GM21576 (cell line): ENCODE results near the gene AUH.
"Not testable (repeated sequence)": the region's sequence is repeated elsewhere in the genome, so short reads cannot be mapped to it uniquely, and the experiment has no call there.

Experiments used
- ATAC-seq: cut with Tn5 transposase; IDR thresholded peaks from one replicate; pipeline ENCODE4 v1.9.1; 2021; ENCODE audit warnings: mild to moderate bottlenecking, moderate library complexity; ENCODE audit not compliant: unreplicated experiment

Gene AUH

DNA sequence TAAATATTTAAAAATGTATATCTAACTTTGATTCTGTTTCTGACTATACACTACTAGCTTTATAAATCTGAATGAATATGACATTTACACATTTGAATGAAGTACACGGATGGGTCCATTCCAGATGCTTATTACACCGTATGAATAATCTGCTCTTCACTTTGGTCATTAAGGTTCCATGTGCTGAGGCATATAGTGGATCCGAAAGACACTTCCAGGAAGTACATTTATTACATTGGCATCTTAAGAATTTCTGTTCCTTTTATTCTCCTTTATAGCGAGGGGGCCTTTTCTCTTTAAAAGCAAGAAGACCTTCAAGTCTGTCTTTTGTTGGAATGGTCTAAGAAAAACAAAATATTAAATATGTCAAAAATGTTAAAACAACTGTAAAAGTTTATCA is 147.6 kb downstream of the AUH start:
- ATAC-seq = no peak

DNA sequence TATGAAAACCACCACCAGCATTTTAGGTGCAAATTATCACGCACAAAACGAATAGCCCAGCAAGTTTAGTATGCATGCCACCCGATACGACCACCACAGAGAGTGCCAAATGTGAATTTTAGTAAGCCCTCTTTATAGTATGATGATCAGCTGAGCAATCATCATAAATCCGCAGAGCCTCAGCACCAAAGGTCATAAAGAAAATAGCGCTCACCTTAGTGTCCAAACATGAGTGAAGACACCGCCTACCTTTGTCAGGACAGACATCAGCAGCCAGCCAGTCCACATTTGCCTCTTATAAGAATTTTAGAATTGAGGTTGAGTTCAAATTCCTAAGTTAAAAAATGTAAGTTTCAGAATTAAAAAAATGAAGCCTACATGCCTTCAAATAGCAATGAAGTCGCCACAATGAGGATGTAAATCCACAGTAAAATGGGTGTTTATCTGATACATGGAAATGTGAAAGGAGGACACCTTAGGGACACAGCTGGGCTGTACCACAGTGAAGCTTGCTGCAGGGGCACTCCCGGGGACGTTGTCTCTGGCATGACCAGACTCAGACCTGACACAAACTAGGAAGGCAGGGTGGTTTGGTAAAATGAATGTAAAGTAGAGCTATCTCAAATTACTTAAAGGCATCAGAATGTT is 149.0 kb downstream of the AUH start:
- no peak for ATAC-seq

DNA sequence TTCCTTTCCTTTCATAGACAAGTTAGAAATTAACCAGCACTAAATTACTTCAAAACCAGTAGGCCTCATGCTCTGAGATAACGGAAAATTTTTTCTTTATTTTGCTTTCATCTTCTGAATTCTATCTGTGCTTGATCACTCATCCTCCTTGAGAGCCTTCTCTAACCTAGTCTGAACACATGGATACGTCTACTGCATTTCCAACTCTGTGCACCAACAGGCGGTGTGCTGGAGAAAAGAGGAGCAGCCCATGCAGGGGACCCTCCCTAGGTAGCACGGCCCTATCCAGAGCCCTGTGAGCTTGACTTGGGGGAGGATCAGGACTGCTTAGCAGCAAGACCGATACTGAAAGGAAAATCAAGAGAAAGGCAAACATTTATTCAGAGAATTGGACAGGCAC is 149.8 kb downstream of the AUH start:
- no peak for ATAC-seq

- ATAC-seq = no peak
Observed at GRCh38 chr9:91211414-91211813, 150.3 kb downstream of the AUH start.

DNA sequence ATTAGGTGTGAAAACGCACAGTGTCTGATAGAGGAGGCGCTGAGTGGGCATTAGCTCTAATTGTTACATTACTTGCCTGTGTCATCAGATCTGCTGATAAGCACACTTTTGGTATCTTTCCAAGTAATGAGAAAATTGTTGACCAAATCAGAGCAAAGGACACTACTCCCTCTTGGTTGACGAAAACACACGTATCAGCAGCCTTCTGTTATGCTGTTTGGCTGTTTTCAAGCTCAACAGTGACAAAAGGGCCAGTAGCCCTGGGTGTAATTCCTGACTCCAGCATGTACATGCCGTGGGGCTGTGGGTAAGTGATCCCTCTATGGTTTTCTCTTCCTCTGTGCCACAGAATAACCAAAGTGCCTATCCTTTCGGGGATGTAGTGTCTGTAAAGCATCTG is 151.4 kb downstream of the AUH start:
- no peak for ATAC-seq

DNA sequence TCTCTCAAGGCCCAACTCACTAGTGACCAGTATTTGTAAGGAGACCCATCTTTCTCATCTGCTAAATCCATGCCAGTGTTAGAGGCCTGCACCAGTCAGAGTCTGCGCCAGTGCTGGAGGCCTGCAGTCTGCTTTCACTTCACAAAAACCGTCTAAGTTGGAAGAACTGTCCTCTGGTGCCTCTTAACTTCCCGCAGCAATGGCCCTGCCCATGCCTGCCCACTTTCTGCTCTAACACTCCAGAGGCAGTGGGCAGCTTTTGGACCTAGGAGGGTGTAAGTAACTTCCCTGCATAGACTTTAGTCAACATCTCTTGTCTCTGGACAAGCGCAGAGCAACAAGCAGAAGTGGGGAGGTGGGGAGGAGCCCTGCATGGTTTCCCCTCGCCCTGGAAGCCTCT is 152.9 kb downstream of the AUH start:
- no peak for ATAC-seq

- ATAC-seq = no peak
Observed at GRCh38 chr9:91208419-91208745, 153.3 kb downstream of the AUH start.

GRCh38 chr9:91207729-91208418 is 153.8 kb downstream of the AUH start:
- ATAC-seq = peak; percentile 90

- ATAC-seq = no peak
Observed at GRCh38 chr9:91207397-91207728, 154.4 kb downstream of the AUH start.

GRCh38 chr9:91206806-91207205 is 154.9 kb downstream of the AUH start:
- no peak for ATAC-seq

DNA sequence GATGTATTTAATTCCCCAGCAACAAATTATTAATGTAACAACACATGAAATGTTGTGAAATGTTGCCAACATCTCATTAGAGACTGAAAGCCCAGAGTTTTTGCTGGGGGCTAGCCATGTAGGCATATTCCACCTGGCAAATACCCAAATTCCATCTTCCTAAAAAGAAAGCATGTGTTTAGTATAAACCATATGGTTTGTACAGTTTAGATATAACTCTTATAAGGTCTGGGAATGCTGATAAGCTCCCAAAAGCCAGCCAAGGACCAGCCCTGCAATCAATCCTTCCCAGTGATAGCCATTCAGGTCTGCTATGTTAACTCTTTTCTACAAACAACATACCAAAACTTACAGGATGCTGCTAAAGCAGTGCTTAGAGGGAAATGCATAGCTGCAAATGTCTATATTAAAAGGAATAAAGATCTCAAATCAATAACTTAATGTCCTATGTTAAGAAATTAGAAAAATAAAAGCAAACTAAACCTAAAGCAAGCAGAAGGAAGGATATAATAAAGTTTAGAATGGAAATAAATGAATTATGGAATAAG is 158.9 kb downstream of the AUH start:
- ATAC-seq = no peak

DNA sequence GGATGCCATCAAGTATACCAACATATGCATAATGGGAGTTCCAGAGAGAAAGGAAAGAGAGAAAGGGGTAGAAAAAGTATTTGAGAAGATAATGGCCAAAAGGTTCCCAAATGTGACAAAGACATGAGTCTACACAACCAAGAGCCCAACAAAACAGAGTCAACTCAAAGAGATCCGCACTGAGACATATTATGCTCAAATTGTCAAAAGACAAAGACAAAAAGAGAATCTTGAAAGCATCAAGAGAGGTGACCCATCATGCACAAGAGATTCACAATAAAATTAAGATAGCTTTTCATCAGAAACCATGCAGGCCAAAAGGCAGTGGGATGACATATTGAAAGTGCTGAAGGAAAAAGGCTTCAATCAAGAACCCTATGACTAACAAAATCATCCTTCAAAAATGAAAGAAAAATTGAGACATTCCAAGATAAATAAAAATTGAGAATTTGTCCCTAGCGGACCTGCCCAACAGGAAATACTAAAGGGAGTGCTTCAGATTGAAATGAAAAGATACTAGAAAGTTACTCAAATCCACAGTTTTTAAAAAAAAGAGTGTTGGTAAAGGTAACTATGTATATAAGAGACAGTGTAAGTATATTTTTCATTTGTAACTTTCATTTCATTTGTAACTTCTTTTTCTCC is 160.9 kb downstream of the AUH start:
- ATAC-seq = no peak

GRCh38 chr9:91199739-91200497 is 161.8 kb downstream of the AUH start:
- no peak for ATAC-seq

DNA sequence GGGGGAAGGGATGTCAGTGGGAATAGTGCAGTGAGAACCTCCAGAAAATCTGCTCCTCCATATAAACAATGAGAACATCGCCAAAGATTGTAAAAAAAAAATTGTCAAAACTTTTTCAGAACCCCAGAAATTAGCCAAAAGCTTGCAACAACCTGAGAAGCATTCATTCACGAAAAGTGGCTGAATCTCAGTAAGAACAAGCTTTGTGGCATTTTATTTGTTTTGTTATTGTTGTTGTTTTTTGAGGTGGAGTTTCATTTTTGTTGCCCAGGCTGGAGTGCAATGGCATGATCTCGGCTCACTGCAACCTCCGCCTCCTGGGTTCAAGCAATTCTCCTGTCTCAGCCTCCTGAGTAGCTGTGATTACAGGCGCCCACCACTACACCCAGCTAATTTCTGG is 162.8 kb downstream of the AUH start:
- not testable (repeated sequence) for ATAC-seq

- no peak for ATAC-seq
Observed at GRCh38 chr9:91198405-91198804, 163.3 kb downstream of the AUH start.

DNA sequence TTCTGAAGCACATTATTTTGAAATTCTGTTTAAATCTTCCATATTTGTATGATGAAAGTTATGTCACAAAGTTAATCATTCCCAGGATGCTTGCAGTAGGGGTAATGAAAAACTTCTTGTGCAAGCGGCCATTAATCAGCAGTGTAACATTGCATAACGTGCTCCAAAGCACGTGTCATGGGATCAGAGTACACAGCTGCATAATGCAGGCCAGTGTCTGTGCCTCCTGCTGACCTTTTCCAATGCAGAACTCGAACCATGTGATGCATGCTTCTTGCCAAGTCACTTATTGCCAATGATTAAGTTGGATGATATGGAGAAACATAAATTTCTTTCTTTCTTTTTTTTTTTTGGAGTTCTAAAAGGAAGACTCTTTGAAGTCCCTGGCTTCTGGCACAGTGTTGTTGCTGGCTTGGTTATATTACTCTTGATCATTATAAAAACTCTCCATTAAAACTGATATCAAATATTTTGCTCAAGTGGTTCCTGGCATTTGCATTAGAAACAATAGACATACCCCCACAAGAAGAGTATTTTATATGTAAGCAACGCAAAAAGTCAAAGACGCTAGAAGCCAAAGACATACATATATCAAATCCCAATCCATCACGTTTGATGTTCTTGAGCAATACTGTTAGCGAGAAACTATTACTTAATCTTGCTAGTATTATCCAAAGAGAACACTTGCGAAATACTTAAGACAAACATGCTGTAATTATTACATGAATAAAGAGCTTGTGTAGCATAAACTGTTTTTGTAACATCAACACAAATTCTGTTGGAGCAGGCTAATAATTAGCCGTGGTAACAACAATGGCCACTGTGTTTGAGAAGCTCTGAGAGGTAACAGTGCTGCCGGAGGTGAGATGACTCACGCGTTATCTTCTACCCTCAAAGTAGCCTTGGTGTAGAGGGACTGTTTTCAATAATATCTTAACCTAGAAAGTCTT is 164.2 kb downstream of the AUH start:
- ATAC-seq = no peak

DNA sequence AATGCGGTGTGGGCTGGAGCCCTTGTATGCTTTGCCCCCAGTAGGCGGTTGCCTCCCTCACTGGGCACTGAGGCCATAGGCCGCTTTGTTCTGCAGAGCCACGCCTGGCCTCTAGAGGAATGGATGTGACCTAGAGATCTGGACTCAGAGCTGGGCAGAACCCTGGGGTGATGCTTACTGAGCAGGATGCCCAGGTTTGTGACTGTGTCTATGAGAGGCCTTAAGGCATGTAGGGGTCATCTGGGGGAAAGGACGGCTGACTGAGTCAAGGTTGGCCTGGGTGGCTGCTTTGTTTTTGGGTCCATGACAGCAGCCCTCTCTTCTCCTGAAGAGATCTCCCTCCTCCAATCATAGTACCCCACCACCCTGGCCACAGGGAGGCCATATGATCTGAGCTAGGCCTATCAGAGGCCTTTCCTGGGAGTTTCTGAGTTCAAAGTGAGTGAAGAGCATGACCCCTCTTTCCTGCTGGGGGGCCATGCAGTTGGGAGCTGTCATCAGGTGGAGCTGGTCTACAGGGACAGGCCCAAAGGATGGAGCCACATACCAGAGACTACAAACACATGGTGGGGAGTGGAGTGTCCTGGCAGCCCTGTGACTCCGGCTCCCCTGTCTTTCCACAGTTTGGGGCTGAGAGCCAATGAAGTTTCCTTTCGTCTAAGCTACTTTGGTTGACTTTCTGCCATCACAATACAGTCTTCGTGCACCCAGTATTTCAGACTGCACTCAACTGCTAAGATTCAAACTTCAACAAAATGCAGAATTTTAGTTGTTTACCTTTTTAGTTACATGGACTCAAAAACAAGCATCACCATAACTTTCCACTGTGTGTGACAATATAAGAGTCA is 165.4 kb downstream of the AUH start:
- no peak for ATAC-seq

- no peak for ATAC-seq
Observed at GRCh38 chr9:91195372-91196012, 166.2 kb downstream of the AUH start.
